K562 (cell line): ENCODE measurements around the gene GPR157. TPM values are rescaled to one million over a fixed set of nuclear protein-coding genes. Genes with fewer than 3 reads are reported as not detected.

ENCODE experiments used
- ARID2 ChIP-seq: fragments of 450-650 bp; IDR thresholded peaks from 2 replicates; pipeline ENCODE4 v1.6.1; 2017; ENCODE audit warnings: antibody characterized with exemption, mild to moderate bottlenecking
- CHD2 ChIP-seq: IDR thresholded peaks from 2 replicates; pipeline ENCODE4 v1.6.1; 2011; ENCODE audit warnings: low read depth, low read length
- DNMT1 ChIP-seq: fragments of 450-650 bp; IDR thresholded peaks from 2 replicates; pipeline ENCODE4 v1.6.1; 2016; ENCODE audit warnings: antibody characterized with exemption, mild to moderate bottlenecking
- ESRRB ChIP-seq: fragments of 250-450 bp; sonication (Bioruptor Pico); IDR thresholded peaks from 2 replicates; pipeline ENCODE4 v1.5.0; 2020; ENCODE audit warnings: mild to moderate bottlenecking, moderate library complexity, borderline replicate concordance
- FOXO4 ChIP-seq: fragments of 450-650 bp; formaldehyde crosslinking; IDR thresholded peaks from 2 replicates; pipeline ENCODE4 v1.4.0; 2020; ENCODE audit warnings: mild to moderate bottlenecking, moderate library complexity
- GABPB2 ChIP-seq: fragments of 250-450 bp; sonication (Bioruptor Pico); conservative IDR thresholded peaks from 2 replicates; pipeline ENCODE4 v1.5.1; 2021; ENCODE audit warnings: mild to moderate bottlenecking
- MED1 ChIP-seq: sonication (generic); formaldehyde crosslinking; IDR thresholded peaks from 2 replicates; pipeline ENCODE4 v1.8.1; 2023; ENCODE audit warnings: missing genetic modification reagents, borderline replicate concordance
- SIN3B ChIP-seq: fragments of 450-650 bp; IDR thresholded peaks from 2 replicates; pipeline ENCODE4 v1.6.1; 2017; ENCODE audit warnings: low read depth, mild to moderate bottlenecking, moderate library complexity
- TARDBP ChIP-seq: fragments of 450-650 bp; IDR thresholded peaks from 2 replicates; pipeline ENCODE4 v1.6.1; 2016
- TBP ChIP-seq: optimal IDR thresholded peaks from 2 replicates; pipeline ENCODE3; 2011; ENCODE audit warnings: low read depth, low read length, improper control_type of control experiment
- THAP12 ChIP-seq: fragments of 250-450 bp; sonication (Bioruptor Pico); IDR thresholded peaks from 2 replicates; pipeline ENCODE4 v1.9.0; 2021; ENCODE audit warnings: mild to moderate bottlenecking, inconsistent platforms
- THRAP3 ChIP-seq: fragments of 450-650 bp; IDR thresholded peaks from 2 replicates; pipeline ENCODE4 v1.6.1; 2016; ENCODE audit warnings: mild to moderate bottlenecking, inconsistent platforms, borderline replicate concordance
- ZNF274 ChIP-seq: IDR thresholded peaks from 2 replicates; pipeline ENCODE4 v1.6.1; 2011; ENCODE audit warnings: low read depth, mild to moderate bottlenecking, low read length, moderate library complexity, borderline replicate concordance
- ZNF561 ChIP-seq: fragments of 450-650 bp; formaldehyde crosslinking; conservative IDR thresholded peaks from 2 replicates; pipeline ENCODE4 v1.4.0; 2020; ENCODE audit warnings: mild to moderate bottlenecking, moderate library complexity
- polyA plus RNA-seq, 8 experiments: library from polyadenylated mRNA; depleted of rRNA in 4 of 8; stranded (reverse) in 5 of 8; unstranded in 3 of 8; fragments of >200 nt; fragmentation: Nextera tagmentation in 2 of 8; fragmentation: Illumina TruSeq in 1 of 8; extraction: Ambion mirVana in 2 of 8; extraction: Trizol in 1 of 8; gene quantifications; 2 replicates each; pipeline versions ENCODE4 v1.2.1 to v1.2.3, GENCODE V29; 2011 to 2014; ENCODE audit warnings: inconsistent platforms in 1 of 8, missing spikeins in 1 of 8
- total RNA-seq, 7 experiments: library from RNA; depleted of rRNA in 6 of 7; stranded (reverse); fragments of >200 nt in 6 of 7; fragmentation: Illumina TruSeq in 2 of 7; extraction: Trizol in 2 of 7; gene quantifications; 2 replicates each; pipeline versions ENCODE4 v1.2.1 to v1.2.3, GENCODE V29; 2011 to 2021; ENCODE audit warnings: low replicate concordance in 1 of 7
- TF ChIP-seq, protein P1 (sequence below): sonication (generic); formaldehyde crosslinking; IDR thresholded peaks from 2 replicates; pipeline ENCODE4 v1.8.1; 2022; ENCODE audit warnings: missing genetic modification reagents
- TF ChIP-seq, protein P2 (sequence below): fragments of 450-650 bp; formaldehyde crosslinking; IDR thresholded peaks from 2 replicates; pipeline ENCODE4 v1.4.0; 2020; ENCODE audit warnings: mild to moderate bottlenecking, mixed read lengths
- TF ChIP-seq, protein P3 (sequence below): sonication (generic); formaldehyde crosslinking; IDR thresholded peaks from 2 replicates; pipeline ENCODE4 v1.8.1; 2023; ENCODE audit warnings: mild to moderate bottlenecking, missing genetic modification reagents
- TF ChIP-seq, protein P4 (sequence below): fragments of 250-450 bp; sonication (Bioruptor Pico); IDR thresholded peaks from 2 replicates; pipeline ENCODE4 v1.4.0; 2020

GPR157 gene
- total and polyA plus RNA-seq, 9 of the 15 experiments (the other 6 are each of a cell fraction or from before 2014, with no cell fraction given), result 0.01 to 0.18 (median 0.04) TPM; not detected in 4

GRCh38 chr1:9071554-9072235 is 57.2 kb downstream of the GPR157 start (continued):
- TF ChIP-seq ARID2 (no peak), FOXO4 (CRISPR knock-in tag) (no peak), ZNF274 (no peak), THAP12 (no peak), MED1 (CRISPR knock-in tag) (no peak), THRAP3 (no peak), ESRRB (CRISPR knock-in tag) (no peak), ZNF561 (CRISPR knock-in tag) (no peak), SIN3B (no peak), CHD2 (no peak), DNMT1 (no peak), GABPB2 (CRISPR knock-in tag) (no peak), TARDBP (no peak), TBP (no peak)
- TF ChIP-seq, protein P1, sequence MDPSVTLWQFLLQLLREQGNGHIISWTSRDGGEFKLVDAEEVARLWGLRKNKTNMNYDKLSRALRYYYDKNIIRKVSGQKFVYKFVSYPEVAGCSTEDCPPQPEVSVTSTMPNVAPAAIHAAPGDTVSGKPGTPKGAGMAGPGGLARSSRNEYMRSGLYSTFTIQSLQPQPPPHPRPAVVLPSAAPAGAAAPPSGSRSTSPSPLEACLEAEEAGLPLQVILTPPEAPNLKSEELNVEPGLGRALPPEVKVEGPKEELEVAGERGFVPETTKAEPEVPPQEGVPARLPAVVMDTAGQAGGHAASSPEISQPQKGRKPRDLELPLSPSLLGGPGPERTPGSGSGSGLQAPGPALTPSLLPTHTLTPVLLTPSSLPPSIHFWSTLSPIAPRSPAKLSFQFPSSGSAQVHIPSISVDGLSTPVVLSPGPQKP (CRISPR knock-in tag), result no peak
- TF ChIP-seq, protein P2, sequence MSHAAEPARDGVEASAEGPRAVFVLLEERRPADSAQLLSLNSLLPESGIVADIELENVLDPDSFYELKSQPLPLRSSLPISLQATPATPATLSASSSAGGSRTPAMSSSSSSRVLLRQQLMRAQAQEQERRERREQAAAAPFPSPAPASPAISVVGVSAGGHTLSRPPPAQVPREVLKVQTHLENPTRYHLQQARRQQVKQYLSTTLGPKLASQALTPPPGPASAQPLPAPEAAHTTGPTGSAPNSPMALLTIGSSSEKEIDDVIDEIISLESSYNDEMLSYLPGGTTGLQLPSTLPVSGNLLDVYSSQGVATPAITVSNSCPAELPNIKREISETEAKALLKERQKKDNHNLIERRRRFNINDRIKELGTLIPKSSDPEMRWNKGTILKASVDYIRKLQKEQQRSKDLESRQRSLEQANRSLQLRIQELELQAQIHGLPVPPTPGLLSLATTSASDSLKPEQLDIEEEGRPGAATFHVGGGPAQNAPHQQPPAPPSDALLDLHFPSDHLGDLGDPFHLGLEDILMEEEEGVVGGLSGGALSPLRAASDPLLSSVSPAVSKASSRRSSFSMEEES (CRISPR knock-in tag), result no peak
- TF ChIP-seq, protein P3, sequence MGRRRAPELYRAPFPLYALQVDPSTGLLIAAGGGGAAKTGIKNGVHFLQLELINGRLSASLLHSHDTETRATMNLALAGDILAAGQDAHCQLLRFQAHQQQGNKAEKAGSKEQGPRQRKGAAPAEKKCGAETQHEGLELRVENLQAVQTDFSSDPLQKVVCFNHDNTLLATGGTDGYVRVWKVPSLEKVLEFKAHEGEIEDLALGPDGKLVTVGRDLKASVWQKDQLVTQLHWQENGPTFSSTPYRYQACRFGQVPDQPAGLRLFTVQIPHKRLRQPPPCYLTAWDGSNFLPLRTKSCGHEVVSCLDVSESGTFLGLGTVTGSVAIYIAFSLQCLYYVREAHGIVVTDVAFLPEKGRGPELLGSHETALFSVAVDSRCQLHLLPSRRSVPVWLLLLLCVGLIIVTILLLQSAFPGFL (CRISPR knock-in tag), result no peak
- TF ChIP-seq, protein P4, sequence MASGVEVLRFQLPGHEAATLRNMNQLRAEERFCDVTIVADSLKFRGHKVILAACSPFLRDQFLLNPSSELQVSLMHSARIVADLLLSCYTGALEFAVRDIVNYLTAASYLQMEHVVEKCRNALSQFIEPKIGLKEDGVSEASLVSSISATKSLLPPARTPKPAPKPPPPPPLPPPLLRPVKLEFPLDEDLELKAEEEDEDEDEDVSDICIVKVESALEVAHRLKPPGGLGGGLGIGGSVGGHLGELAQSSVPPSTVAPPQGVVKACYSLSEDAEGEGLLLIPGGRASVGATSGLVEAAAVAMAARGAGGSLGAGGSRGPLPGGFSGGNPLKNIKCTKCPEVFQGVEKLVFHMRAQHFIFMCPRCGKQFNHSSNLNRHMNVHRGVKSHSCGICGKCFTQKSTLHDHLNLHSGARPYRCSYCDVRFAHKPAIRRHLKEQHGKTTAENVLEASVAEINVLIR (CRISPR knock-in tag), result peak; percentile 16; the same call in 1 of the 2 replicates
